NCI-H774 (cell line): ENCODE results near the gene BCKDHB.

Experiments used
- DNase-seq: peaks from one replicate; lab custom pipeline; 2025; lab: John Stamatoyannopoulos, UW

The BCKDHB gene

GRCh38 chr6:80331974-80332373 is 225.5 kb downstream of the BCKDHB start:
- peak; percentile 78 for DNase-seq

GRCh38 chr6:80333342-80333741 is 226.9 kb downstream of the BCKDHB start:
- DNase-seq: peak; percentile 73

GRCh38 chr6:80335121-80335531 is 228.7 kb downstream of the BCKDHB start:
- no peak for DNase-seq

- no peak for DNase-seq
Measured at GRCh38 chr6:80336911-80337310, 230.4 kb downstream of the BCKDHB start.

GRCh38 chr6:80338201-80338836 is 231.8 kb downstream of the BCKDHB start:
- no peak for DNase-seq

GRCh38 chr6:80339421-80339820 is 232.9 kb downstream of the BCKDHB start:
- DNase-seq: no peak

GRCh38 chr6:80340280-80340679 is 233.8 kb downstream of the BCKDHB start:
- no peak for DNase-seq

- no peak for DNase-seq
Measured at GRCh38 chr6:80340686-80341085, 234.2 kb downstream of the BCKDHB start.

- no peak for DNase-seq
Measured at GRCh38 chr6:80341330-80341729, 234.9 kb downstream of the BCKDHB start.

GRCh38 chr6:80343511-80343910 is 237.0 kb downstream of the BCKDHB start:
- DNase-seq: no peak

GRCh38 chr6:80347101-80347500 is 240.6 kb downstream of the BCKDHB start:
- no peak for DNase-seq

GRCh38 chr6:80348263-80348662 is 241.8 kb downstream of the BCKDHB start:
- DNase-seq: no peak

- no peak for DNase-seq
Measured at GRCh38 chr6:80356000-80356399, 249.5 kb downstream of the BCKDHB start.

- no peak for DNase-seq
Measured at GRCh38 chr6:80356545-80356944, 250.1 kb downstream of the BCKDHB start.

GRCh38 chr6:80357081-80357480 is 250.6 kb downstream of the BCKDHB start:
- DNase-seq: no peak

- no peak for DNase-seq
Measured at GRCh38 chr6:80357674-80358073, 251.2 kb downstream of the BCKDHB start.

GRCh38 chr6:80363501-80364122 is 257.1 kb downstream of the BCKDHB start:
- no peak for DNase-seq

GRCh38 chr6:80364149-80364548 is 257.7 kb downstream of the BCKDHB start:
- no peak for DNase-seq

- no peak for DNase-seq
Measured at GRCh38 chr6:80366051-80366450, 259.6 kb downstream of the BCKDHB start.

- DNase-seq: no peak
Measured at GRCh38 chr6:80366714-80367113, 260.2 kb downstream of the BCKDHB start.

- DNase-seq: no peak
Measured at GRCh38 chr6:80376411-80376810, 269.9 kb downstream of the BCKDHB start.

GRCh38 chr6:80380566-80380965 is 274.1 kb downstream of the BCKDHB start:
- no peak for DNase-seq

- no peak for DNase-seq
Measured at GRCh38 chr6:80382811-80383210, 276.3 kb downstream of the BCKDHB start.

- no peak for DNase-seq
Measured at GRCh38 chr6:80388507-80388906, 282.0 kb downstream of the BCKDHB start.
